CD4-positive, alpha-beta T cell treated with Interleukin-12 subunit alpha and Interleukin-12 subunit beta, for 1 hour (primary cell): ENCODE measurements around the gene INPP5A.

ENCODE experiments used
- DNase-seq: peaks from one replicate; pipeline ENCODE4 v3.0.0-alpha.2; 2020

The INPP5A gene

DNA sequence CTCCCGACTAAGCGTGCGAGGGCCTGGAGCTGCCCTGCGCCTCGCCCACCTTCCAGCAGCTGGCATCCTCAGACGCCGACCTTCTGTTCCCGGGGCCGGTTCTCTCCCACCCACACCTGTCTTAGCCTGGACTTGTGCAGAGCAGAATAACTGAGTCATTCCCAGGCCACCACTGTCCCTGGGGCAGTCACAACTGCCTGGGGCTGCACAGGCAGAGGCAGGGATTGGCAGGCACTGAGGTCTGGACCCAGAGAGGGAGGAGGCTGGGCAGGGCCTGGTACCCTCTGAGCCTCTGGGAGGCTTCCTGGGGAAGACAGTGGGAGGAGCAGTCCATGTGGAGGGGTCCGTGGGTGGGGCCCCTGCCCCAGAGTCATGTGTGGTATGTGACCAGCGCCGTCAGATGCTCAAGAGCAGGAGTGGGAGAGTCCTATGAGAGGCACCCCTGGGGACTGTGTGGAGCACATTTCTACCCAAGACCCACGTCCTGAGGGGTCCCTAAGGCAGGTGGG is 174.1 kb downstream of the INPP5A start:
- no peak for DNase-seq

DNA sequence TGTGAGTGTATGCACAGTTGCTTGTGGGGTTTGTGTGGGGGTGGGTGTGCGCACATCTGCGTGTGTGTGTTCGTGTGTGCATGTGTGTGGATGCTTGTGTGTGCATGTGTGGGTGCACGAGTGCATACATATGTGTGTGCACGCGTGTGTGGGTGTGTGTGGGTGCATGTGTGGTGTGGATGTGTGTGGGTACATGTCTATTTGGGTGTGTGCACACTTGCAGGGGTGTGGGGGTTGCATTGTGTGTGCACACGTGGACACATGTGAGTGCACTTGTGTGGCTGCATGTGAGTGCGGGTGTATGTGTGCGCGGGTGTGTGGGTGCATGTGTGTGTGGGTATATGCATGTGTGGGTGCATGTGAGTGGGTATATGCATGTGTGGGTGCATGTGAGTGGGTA is 174.7 kb downstream of the INPP5A start:
- DNase-seq: no peak

DNA sequence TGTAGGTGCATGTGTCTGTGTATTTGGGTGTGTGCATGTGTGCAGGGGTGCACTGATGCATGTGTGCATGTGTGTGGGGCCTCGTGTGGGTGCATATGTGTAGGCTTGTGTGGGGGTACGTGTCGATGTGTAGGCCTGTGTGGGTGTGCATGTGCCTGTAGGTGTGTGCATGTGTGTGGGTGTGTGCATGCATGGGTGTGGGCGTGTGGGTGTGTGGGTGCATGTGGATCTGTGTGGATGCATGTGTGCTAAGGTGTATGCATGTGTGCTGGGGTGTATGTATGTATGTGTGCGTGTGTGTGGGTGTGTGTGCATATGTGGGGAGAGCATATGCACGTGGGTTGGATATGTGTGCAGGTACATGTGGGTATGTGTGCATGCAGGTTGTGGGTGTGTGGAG is 175.2 kb downstream of the INPP5A start:
- DNase-seq: no peak

DNA sequence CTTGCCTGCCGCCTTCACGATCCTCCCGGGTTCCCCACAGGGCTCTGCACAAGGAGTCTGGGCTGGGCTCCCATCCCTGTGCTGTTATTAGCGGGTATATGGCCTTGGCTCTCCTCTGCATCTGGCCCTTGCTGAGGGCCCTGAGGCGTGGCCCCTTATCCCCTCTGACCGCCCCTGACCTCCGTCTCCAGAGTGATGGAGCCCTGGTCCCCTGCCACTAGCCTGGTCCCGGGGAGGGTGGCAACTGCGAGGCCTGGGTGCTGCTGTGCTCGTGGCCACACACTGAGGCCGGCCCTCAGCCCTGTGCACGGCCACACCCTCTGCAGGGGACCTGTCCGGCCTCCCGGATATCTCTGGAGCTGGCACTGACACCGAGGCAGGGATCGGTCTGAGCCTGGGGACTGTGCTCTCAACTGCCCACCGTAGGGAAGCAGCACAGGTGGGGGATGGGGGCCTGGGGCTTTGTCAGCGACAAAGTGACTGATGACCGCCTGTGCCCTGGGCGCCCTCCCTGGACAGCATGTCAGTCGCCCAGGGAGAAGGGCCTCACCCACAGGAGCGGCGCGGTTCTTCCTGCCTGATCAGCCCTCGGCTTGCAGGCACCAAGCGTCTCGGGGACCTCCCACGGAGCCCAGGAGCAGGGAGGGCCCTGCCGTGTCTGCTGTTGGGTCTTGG is 176.0 kb downstream of the INPP5A start:
- DNase-seq: no peak

DNA sequence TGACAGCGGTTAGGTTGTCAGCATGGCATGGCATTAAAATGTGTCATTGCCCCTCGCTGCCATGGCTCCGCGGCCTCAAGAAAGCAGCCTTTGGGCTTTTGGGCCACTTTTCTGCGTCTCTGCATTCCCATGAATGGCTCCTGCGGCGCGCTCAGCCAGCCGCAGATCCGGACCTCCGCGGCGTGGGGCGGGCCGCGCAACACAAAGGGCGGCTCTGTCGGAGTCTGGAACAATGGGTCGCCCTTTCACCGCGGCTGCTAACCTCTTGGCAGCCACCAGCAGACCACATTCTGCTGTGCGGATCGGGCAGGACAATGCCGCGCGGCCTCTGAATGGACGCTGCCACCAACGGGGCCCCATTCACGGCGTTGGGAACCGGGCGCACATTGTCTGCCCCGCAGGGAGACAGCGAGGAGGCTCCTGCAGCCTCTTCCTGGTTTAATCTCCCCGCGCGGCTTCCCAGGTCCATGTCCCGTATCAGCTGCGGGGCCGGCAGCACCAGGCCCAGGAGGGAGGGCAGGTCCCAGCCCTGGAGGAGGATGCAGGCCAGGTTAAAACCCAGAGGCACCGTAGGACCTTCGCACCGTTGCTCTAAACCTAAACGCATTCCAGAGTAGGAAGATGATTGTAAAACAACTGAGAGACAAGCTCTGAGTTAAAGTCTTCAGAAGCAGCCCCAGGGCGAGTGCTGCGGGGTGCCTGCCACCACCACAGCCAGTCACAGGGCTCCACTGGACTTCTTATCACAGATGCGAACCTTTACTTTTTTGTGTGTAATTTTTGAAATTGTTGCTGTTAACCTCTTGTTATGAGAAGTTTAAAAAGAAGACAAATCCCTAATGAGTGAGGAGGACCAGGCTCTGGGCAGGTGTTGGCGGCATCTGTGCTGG is 176.8 kb downstream of the INPP5A start:
- DNase-seq: no peak

DNA sequence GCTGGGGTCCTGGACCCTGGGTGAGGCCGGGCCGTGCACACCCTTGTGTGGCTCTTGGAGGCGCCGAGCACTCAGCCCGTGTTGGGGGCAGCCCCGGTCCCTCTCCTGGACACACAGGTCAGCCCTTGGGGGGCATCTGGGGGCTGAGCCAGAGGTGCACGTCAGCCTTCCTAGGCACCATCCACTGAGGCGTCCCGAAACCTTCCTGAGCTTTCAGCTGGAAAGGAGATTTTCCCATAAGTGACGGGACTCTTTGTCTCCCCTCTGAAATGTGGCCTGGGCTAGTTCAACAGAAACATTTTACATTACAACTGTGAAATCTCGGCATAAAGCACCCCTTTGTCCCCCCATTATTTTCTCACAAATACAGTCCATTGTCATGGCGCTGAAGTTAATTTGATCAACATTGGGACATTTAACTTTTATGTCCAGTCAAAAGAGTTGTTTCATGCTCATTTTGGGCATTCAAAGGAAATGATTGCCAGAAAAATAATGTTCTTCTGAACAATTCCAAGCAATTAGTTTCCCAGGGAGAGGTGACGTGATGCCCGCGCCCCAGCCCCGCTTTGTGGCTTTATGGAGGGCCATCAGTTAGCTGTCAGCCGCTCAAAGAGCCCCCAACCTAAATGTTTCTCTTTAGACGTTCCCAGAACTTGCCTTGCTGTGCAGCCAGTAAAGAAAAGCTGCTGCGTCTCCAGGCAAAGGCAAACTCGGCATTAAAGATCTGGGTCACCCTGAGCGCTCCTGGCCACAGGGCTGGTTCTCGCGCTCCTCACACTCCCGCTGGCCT is 177.6 kb downstream of the INPP5A start:
- no peak for DNase-seq

DNA sequence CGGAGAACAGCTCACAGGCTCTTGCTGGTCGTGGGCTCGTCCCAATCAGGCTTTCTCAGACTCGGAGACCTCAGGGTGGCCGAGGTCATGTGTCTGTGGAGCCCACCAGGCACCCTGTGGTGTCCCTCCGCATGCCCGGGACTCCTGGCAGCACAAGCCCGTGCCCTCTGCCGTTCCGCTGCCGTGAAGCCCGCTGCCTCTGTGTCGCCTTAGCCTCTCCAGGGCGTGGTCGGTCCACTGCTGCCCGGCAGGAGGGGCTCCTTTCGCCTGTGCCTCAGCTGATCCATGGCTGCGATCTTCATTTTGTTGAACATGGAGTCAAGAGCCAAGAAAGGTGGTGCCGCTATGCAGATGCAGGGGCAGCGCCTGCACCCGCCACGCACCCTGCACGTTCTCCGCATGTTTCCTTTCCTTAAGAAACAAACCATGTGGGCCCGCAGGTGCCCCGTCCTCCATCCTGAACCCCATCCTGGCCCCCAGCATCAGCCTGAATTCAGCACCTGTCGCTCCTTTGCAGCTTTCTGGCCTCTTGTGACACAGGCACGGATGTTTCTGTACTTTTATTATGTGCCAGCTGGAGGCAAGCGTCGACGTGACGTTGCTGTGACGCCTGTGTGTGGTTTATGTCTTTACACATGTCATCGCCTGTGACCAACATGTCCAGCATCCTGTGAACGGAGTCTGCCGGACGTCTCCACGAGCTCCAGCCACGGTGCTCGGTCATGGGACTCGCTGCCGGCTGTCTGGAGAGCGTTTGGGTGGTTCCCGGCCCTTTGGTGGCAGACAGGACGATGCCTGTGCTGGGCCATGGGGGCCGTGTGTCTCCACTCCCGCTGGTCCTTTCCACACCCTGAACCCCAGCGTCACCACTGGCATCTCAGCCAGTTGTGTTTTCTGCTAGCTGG is 178.4 kb downstream of the INPP5A start:
- DNase-seq: no peak

DNA sequence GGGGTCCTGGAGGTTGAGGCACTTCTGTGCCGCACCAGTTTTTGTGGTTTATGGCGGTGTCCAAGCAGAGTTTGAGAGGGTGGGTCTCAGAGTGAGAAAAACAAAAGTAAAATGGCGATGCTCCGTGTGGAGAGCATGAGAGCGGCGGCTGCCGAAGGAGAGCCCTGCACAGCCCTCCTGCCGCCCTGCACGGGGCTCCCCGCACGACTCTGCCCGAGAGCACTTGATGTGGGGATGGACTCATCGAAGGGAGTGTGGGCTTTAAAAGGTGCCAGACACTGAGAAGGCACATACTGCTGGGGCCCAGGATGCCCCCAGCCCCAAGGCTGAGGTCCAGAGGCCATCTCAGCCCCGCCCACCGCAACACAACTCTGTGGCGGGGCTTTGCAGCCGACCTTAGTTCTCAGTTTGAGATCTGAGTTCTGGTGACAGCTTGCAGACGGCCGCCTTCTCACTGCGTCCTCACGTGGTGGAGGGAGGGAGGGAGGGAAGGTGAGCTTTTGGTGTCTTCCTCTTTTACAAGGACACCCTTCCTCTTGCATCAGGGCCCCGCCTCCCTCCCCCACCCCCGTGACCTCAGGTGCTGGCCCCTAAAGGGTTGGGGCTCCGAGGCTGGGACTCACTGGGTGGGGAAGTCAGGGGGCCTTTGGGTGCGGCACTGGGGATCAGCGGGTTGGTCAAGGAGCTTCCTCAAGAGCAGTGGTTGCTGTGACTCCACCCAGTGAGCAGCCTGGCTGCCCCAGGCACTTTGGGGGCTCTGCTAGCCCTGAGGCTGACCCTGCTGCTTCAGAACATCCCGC is 179.3 kb downstream of the INPP5A start:
- DNase-seq: no peak

DNA sequence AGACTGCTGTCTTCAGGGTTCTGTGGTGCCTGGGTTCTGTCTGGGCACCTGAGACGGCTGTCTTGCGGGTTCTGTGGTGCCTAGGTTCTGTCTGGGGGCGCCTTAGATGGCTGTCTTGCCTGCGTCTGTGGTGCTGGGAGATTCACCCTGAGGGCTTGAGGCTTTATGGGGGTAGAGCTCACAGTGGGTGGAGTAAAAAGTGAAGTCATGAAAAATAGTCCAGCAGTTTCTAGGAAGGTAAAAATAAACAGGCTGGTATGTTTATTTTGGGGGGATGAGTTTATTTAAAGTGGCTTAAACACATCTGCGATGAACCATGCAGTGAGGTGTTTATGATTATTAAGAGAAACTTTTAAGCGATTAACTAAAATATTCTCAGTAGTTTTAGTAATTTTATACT is 184.1 kb downstream of the INPP5A start:
- DNase-seq: no peak

DNA sequence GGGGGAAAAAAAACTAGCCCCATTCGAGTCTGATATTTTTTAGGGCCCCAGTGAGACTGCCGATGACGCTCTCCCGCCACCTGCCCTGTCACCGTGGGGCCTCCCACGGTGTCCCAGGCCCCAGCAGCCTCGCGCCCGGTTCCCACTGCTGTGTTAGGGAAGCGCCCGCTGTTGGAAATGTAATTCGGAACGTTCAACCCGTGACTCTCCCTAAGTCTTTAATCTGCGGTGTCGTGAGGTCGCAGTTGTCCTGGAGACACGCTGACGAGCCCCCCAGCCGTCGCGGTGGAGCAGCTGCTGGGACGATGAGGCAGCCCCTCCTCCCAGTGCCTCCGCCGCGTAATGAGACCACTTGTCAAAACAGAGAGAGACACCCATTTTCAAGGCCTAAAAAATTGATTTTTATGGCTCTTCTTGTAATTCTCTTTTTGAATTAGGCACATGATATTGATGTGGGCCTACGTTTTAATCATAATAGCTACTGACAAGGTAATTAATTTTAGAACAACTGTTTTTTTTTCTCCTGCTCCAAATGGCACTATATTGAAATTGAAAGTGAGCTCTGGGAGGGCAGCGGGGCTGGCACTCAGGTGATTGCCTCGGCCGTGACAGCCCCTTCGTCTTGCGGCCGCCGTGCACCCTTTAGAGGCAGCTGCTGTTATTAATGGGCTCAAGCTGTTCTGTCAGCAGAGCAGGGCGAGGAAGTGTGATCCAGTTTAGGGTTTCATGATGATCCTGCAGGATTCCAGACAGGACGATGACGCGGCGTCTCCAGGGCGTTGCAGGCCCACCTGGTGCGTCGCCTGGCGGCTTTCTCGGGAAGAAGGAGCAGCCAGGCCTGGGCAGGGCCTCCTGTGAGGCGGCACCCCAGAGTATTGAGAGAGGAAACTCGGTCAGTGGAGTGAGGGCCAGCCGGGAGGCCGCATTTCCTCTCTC is 185.1 kb downstream of the INPP5A start:
- DNase-seq: no peak

DNA sequence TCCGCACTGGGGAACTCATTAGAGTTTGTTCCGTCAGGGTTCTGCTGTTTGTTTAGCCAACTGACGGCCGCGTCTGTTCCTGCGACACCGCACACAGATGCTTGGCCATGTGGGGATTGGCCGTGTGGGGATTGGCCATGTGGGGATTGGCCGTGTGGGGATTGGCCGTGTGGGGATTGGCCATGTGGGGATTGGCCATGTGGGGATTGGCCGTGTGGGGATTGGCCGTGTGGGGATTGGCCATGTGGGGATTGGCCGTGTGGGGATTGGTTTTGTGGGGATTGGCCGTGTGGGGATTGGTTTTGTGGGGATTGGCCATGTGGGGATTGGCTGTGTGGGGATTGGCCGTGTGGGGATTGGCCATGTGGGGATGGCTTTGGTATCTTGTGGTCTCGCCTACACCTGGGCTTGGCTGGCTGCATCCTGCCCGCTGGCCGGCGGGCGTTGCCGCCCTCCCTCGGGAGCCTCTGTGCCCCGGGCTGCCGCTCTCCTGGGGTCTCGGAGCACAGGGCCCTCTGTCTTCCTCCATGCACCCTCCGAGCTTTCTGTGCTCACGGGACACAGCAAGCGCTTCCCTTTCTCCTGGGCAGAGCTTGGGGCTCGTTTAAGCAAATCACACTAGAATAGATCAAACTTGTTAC is 185.9 kb downstream of the INPP5A start:
- no peak for DNase-seq

DNA sequence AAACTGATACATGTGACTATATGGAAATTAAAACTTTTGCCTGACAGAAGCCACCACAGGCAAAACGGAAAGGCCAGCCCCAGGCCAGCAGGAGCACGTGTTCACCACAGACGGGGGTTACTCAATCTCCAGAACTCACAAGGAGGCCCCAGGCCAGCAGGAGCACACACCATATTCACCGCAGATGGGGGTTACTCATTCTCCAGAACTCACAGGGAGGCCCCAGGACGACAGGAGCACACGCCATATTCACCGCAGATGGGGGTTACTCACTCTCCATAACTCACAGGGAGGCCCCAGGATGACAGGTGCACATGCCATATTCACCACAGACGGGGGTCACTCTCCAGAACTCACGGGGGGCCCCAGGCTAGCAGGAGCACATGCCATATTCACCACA is 186.9 kb downstream of the INPP5A start:
- DNase-seq: no peak

DNA sequence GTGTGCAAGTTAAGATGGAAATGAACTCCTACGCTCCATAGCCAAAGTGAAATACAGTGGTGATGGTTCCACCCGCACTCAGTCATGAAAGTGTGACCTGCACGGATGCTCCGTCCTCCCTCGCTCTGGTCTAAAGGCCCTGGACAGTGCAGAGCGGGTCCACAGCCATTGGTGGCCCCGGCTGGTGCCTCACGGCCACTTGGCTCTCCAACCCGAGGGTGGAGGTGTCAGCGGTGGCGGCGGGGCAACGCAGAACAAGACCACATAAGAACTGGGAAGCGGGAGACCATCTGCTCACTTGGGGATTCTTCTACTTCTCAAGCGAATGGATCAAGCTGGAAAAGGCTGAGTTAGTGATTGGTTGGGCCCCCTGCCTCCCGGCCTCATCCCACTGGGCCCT is 187.6 kb downstream of the INPP5A start:
- DNase-seq: no peak

DNA sequence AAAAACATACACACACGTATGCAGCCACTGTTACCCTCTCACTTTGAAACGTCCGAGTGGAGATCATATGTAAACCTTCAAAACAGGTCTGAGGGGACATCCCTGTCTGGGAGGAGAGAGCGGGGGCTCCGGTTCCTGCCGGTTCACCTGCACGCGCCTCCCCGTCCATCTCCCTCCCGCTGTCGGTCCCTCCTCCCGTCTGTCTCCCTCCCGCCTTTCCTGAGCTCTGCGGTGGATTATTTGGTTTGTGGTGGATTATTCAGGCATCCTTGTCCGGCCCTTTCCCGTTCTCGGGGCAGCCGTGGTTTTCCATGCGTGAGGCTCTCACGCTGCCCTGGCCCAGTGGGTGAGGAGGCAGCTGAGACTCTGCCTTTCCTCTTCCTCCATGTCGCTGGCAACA is 188.6 kb downstream of the INPP5A start:
- DNase-seq: no peak

DNA sequence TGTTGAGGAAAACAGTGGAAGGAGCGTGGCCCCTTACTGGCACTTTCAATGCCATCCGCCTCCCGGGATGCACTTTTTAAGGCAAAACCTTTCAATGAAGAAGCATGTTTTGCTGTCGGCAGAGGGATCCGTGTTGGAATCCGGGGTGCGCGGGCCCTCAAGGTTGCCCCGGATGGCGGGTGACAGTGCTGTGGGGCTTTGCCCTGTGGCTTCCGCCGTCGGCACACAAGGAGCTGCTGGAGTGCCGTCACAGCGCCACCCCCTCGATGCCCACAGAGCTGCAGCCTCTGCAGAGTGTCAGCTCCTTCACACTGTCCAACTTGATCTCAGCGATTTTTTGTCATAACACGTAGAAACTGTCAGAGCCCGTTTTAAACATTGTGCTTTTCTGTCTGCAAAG is 189.4 kb downstream of the INPP5A start:
- DNase-seq: no peak

DNA sequence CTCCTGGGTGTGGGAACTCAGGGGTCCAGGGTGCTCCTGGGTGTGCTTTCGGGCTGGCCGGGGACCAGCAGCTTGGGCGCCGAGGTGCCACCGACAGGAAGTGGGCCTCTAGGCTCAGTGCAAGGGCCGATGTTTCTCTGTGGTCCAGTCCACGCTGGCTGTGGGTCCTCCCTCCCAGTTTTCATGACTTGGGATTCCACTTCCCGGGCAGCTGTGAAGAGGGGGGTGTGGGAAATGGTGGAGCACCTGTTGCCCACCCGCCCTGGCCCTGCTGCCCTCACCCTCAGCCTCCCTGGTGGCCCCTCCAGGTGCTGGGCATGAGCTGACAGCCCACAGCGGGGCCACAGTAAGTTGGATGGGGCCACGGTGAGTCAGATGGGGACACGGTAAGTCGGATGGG is 189.8 kb downstream of the INPP5A start:
- no peak for DNase-seq

DNA sequence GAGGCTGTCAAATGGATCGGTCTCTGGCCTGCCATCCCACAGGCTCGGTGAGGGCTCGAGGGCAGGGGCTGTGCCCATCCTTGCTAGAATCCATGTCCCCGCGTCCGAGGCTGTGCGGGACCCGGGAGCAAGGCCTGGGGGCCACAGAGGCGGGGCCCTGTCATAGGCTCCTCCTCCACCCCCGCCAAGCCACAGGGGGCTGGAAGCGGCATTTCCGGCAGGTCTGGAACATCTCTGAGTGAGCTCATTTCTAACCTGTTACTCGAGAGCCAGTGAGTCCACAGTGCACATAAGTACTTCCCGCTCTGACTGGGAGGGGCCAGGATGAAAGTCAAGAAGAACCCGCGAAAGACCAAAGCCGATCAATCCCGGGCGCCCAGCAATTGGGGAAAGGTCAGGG is 190.7 kb downstream of the INPP5A start:
- DNase-seq: no peak

DNA sequence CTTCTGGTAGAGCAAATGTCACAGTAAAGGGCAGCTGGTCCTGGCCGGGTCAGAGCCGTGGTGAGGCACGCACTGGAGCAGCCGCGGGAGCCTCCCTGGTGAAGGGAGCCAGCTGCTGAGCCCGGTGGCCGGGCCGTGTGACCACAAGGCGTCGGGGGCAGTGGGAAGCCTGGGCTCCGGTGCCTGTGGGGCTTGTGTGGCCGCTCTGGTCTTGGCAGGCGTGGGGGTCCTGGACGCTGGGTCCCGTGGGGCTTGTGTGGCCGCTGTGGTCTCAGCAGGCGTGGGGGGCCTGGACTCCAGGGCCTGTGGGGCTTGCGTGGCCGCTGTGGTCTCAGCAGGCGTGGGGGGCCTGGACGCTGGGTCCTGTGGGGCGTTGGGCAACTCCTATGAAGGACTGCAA is 191.2 kb downstream of the INPP5A start:
- no peak for DNase-seq

DNA sequence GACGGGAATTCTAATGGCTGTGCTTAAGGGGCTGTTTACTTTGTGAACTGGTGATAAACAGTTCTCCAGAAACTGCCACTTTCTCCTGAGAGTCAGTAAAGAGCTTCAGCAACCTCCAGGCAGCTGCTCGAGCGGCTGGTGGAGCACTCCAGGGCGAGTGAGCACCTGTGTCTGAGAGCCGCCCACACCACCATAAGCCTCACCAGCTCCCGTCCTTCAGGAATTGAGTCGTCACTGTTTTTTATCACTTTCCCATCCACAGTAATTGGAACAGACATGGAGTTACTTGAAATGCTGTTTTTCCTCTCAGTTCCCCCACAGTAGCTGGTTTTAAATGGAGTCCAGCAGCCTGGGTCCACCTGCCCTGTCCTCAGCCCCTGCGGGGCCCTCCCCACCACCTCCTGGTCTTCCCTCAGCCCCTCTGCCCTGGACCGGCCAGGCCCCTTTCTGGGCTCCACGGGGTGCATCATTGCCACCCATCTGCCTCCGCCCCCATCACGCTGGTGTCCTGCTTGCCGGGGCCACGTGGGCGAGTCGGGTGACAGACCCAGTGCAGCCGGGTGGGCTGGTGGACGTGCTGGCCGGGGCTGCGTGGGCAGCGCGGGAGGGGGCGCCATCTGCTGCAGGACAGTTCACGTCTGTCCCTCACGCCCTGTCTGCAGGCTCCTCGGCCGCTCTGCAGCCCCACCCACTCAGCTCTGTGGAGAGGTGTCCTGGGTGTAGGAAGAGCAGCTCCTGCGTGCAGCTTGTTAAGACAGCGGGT is 192.4 kb downstream of the INPP5A start:
- no peak for DNase-seq
